ENCODE data around the gene GJB6. TPM values are rescaled to one million over a fixed set of nuclear protein-coding genes. Genes with fewer than 3 reads are reported as not detected.

Gene GJB6
- total and polyA plus RNA-seq, 8 donors = 0.18 to 1.9 (median 0.62) TPM; not detected in 1

- H3K27me3 ChIP-seq = peaks cover 0 to 19% of the 10 kb centered on the region in 2 donors
- no peak overlapping the region for H3K4me3 ChIP-seq
- intact Hi-C loops (cut with DNase I) = no loop called here
- peak; percentile 60 for ATAC-seq
- no peaks in the 10 kb centered on the region for H3K9me3 ChIP-seq
- TF ChIP-seq CTCF (IDR thresholded peaks at IDR 0.05) = no peak
- H3K27ac ChIP-seq = no peak overlapping the region
- no peaks in the 10 kb centered on the region for H3K4me1 ChIP-seq
- no peaks in the 10 kb centered on the region for H3K36me3 ChIP-seq
- no peak for DNase-seq
Observed at GRCh38 chr13:20241593-20241992, 9.5 kb upstream of the GJB6 start.

- no peak overlapping the region for H3K27ac ChIP-seq
- peaks cover 0 to 32% of the 10 kb centered on the region in 2 donors for H3K27me3 ChIP-seq
- H3K4me3 ChIP-seq = no peak overlapping the region
- DNase-seq = no peak
- H3K36me3 ChIP-seq = no peaks in the 10 kb centered on the region
- ATAC-seq = no peak
- H3K9me3 ChIP-seq = no peaks in the 10 kb centered on the region
- intact Hi-C loops (cut with DNase I) = no loop called here
- H3K4me1 ChIP-seq = no peaks in the 10 kb centered on the region
- no peak for TF ChIP-seq CTCF (IDR thresholded peaks at IDR 0.05)
Observed at GRCh38 chr13:20239748-20240147, 7.6 kb upstream of the GJB6 start.

- Histone ChIP-seq H3K27me3 (peaks cover 27 to 85% of the 10 kb centered on the region in 2 donors), H3K4me1 (peaks cover 4 to 18% of the 10 kb centered on the region in 2 donors), H3K27ac (no peak overlapping the region), H3K36me3 (no peaks in the 10 kb centered on the region), H3K9me3 (no peaks in the 10 kb centered on the region), H3K4me3 (peak overlapping the region in 1 of 2 donors; percentile 37)
- no peak for TF ChIP-seq CTCF (IDR thresholded peaks at IDR 0.05)
- intact Hi-C loops (cut with DNase I) = no loop called here
- DNase-seq (no peak), ATAC-seq (peak; percentile 14)
Observed at GRCh38 chr13:20232556-20233277, 598 bp upstream of the GJB6 start.

GRCh38 chr13:20230913-20231838, 943 bp downstream of the GJB6 start:
- Histone ChIP-seq H3K27ac (no peak overlapping the region), H3K27me3 (peaks cover 27 to 88% of the 10 kb centered on the region in 2 donors), H3K36me3 (no peaks in the 10 kb centered on the region), H3K4me1 (peaks cover 4 to 18% of the 10 kb centered on the region in 2 donors), H3K9me3 (no peaks in the 10 kb centered on the region), H3K4me3 (peak overlapping the region in 1 of 2 donors; percentile 37)
- intact Hi-C loops (cut with DNase I) = no loop called here
- DNase-seq (no peak), ATAC-seq (no peak)
- no peak for TF ChIP-seq CTCF (IDR thresholded peaks at IDR 0.05)

- peaks cover 25 to 83% of the 10 kb centered on the region in 2 donors for H3K27me3 ChIP-seq
- peaks cover 4 to 18% of the 10 kb centered on the region in 2 donors for H3K4me1 ChIP-seq
- no peak for DNase-seq
- no peak for ATAC-seq
- H3K9me3 ChIP-seq = no peaks in the 10 kb centered on the region
- no peak overlapping the region for H3K27ac ChIP-seq
- intact Hi-C loops (cut with DNase I) = no loop called here
- no peak for TF ChIP-seq CTCF (IDR thresholded peaks at IDR 0.05)
- H3K36me3 ChIP-seq = no peaks in the 10 kb centered on the region
- no peak overlapping the region for H3K4me3 ChIP-seq
Observed at GRCh38 chr13:20227730-20228129, 4.4 kb downstream of the GJB6 start.

All from left lung (tissue), 10 donors.